HG03571 (cell line): ENCODE data around the gene ERVV-1.
"Not testable (repeated sequence)": the region's sequence is repeated elsewhere in the genome, so short reads cannot be mapped to it uniquely, and the experiment has no call there.

Source experiments
- ATAC-seq: cut with Tn5 transposase; IDR thresholded peaks from one replicate; pipeline ENCODE4 v1.9.1; 2021; ENCODE audit not compliant: unreplicated experiment

The ERVV-1 gene, protein sequence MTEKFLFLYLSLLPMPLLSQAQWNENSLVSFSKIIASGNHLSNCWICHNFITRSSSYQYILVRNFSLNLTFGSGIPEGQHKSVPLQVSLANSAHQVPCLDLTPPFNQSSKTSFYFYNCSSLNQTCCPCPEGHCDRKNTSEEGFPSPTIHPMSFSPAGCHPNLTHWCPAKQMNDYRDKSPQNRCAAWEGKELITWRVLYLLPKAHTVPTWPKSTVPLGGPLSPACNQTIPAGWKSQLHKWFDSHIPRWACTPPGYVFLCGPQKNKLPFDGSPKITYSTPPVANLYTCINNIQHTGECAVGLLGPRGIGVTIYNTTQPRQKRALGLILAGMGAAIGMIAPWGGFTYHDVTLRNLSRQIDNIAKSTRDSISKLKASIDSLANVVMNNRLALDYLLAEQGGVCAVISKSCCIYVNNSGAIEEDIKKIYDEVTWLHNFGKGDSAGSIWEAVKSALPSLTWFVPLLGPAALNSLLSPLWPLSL

GRCh38 chr19:53013621-53014020 is at the start of gene ERVV-1:
Gene ERVV-1 (plus strand): TSS chr19:53013921. CDS start chr19:53014091, 170 bp downstream.
- no peak for ATAC-seq

- no peak for ATAC-seq
Observed at GRCh38 chr19:52967772-52968171, 45.9 kb upstream of the ERVV-1 start.

GRCh38 chr19:52981329-52981728 is 32.4 kb upstream of the ERVV-1 start:
- no peak for ATAC-seq

- ATAC-seq = not testable (repeated sequence)
Observed at GRCh38 chr19:52983167-52983566, 30.6 kb upstream of the ERVV-1 start.

DNA sequence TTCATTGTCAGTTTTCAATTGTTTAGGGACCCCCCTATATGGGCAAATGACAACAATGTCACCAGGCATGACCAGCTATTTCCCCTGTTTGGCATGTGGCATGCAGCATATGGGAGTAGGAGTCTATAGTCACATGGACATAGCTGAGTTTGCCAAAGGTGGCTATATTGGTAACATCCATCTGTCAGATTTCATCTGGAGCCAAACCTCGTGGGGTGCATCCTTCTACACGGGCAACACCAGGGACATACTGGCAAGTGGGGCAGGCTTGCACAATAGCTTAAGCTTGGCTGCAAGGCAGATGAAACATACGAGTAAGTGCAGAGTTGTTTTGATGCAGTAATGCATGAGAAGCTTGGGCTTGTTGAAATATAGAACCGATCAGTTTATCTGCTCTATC is 26.5 kb upstream of the ERVV-1 start:
- ATAC-seq = no peak

DNA sequence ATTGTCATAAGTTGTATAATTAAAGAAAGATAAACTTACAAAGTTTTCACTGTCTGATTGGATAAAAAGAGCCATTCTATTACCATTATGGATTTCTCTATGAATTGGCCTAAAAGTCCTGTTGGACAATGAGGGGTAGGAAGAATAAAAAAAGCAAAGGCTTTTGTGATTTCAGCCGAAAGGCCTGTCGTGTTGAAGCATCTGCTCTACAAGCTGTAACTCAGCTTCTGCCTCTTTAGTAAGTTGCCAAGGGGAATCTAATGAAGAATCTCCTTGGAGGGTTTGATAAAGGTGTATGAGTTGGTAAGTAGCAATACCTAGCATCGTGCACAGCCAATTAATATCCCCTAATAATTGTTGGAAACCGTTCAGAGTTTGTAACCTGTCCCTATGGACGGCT is 25.2 kb upstream of the ERVV-1 start:
- no peak for ATAC-seq

GRCh38 chr19:52990759-52991418 is 22.8 kb upstream of the ERVV-1 start:
- ATAC-seq = no peak

DNA sequence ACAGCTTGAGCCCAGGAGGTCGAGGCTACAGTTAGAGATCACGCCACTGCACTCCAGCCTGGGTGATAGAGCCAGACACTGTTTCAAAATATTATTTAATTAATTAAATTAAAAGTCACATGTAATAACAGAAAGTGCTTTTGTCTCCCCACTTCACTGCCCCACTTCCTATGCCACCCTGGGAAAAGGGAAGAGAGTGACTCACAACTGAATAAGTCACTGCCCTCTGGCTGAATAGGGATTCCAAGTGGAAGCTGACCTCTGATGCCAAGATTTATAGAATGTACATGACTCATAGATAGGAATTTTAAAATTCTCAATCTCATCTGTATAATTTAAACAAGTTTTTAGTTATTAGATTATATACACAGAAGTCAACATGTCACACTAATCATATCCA is 22.2 kb upstream of the ERVV-1 start:
- ATAC-seq = no peak

GRCh38 chr19:52992109-52993004 is 21.4 kb upstream of the ERVV-1 start:
- no peak for ATAC-seq

GRCh38 chr19:52993342-52994178 is 20.2 kb upstream of the ERVV-1 start:
- ATAC-seq = no peak

DNA sequence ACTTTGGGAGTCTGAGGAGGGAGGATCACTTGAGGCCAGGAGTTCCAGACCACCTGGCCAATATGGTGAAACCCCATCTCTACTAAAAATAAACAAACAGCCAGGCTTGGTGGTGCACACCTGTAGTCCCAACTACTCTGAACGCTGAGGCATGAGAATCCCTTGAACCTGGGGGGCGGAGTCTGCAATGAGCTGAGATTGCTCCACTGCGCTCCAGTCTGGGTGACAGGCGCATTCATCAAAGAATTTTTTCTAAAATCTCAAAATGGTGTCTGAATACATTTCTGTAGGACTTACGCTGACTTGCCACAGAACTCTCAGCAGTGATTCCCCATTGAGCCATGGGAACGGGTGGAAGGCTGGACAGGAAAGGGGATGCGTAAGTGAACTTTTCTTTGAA is 18.0 kb upstream of the ERVV-1 start:
- ATAC-seq = no peak

GRCh38 chr19:52997975-52998374 is 15.7 kb upstream of the ERVV-1 start:
- no peak for ATAC-seq

- ATAC-seq = no peak
Observed at GRCh38 chr19:53002479-53002878, 11.2 kb upstream of the ERVV-1 start.

DNA sequence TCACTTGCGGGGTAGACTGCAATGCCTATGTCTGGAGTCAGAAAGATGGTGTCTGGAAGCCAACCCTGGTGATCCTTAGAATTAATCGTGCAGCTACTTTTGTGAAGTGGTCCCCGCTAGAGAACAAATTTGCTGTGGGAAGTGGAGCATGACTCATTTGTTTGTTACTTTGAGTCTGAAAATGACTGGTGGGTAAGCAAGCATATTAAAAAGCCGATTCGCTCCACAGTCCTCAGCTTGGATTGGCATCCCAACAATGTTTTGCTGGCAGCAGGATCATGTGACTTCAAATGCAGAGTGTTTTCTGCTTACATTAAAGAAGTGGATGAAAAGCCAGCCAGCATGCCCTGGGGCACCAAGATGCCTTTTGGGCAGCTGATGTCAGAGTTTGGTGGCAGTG is 9.5 kb upstream of the ERVV-1 start:
- no peak for ATAC-seq

DNA sequence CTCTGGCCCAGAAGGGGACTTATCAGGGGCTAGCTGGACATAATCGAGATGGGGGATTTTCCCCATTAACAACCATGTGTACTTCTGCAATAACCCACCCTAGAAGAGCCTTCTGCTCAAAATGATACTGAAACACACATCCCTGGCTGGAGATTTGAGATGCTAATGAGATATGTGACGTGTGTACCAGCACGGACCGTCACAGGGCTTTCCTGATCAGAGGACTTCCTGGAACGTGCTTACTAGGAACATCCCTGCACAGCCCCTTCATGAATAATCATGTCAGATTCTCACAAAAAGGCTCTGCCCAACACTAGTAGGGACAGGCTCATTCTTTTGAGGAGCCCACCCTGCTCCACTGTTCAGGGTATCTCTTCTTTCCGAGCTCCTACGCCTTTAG is 6.5 kb upstream of the ERVV-1 start:
- no peak for ATAC-seq

GRCh38 chr19:53007606-53008005 is 6.1 kb upstream of the ERVV-1 start:
- ATAC-seq = no peak

DNA sequence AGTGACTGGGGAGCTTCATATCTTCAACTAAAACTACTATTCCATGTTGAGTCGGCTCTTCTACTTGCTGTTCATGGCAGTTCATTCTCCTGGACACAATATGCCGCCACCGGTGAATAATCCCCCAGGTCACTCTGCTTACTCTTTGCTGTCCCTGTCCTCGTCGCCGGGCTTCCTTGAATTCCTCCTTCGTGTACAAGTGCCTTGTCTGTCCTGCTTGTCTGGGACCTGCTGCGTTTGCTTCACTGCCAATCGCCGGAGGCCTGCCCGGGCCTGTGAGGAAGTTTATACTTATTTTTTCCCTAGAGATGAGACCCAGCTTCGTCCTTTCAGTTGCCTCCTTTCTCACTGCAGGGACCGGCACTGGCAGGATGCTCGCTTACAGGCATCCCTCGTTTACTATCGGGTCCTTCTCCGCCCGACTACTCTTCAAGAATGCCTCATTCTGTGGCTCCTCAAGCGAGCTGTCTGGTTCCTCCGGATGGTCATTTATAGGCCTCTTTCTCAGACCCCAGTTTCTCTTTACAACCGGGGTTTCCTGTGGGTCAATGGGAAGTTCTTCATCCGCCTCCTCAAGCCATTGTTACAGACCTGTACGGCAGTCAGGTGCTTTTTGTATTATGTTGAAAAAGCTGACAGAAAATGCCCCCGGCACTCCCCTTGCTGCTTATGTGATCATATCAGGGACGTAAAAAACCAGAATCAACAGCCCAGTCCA is 5.5 kb upstream of the ERVV-1 start:
- ATAC-seq = no peak

GRCh38 chr19:53010494-53010893 is 3.2 kb upstream of the ERVV-1 start:
- no peak for ATAC-seq

- no peak for ATAC-seq
Observed at GRCh38 chr19:53012006-53012405, 1.7 kb upstream of the ERVV-1 start.

DNA sequence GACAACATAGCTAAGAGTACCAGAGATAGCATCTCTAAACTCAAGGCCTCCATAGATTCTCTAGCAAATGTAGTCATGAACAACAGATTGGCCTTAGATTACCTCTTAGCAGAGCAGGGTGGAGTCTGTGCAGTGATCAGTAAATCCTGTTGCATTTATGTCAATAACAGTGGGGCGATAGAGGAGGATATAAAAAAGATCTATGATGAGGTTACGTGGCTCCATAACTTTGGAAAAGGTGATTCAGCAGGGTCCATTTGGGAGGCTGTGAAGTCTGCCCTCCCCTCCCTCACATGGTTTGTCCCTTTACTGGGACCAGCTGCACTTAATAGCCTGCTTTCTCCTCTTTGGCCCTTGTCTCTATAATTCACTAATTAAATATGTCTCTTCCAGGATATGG is 1.4 kb downstream of the ERVV-1 start:
- ATAC-seq = no peak
